H9 (cell line): ENCODE results near the gene SLIT1. TPM values are rescaled to one million over a fixed set of nuclear protein-coding genes. Genes with fewer than 3 reads are reported as not detected.
A peak's percentile ranks its signal among the peaks of the same experiment; 100 is the strongest.

Experiments
- DNase-seq: peaks from one replicate; pipeline ENCODE4 v3.0.0-alpha.2; 2017
- H2AFZ ChIP-seq: one replicate; pipeline ENCODE4 v1.6.1; 2013; ENCODE audit warnings: mild to moderate bottlenecking, low read length, control low read depth, moderate library complexity
- H2AK5ac ChIP-seq: 2 replicates; pipeline ENCODE4 v1.6.1; 2013; ENCODE audit warnings: low read length, control low read depth, mixed read lengths; ENCODE audit not compliant: insufficient read length
- H2BK120ac ChIP-seq: one replicate; pipeline ENCODE4 v1.6.1; 2013; ENCODE audit warnings: low read depth, mild to moderate bottlenecking, low read length, control low read depth, inconsistent platforms; ENCODE audit not compliant: poor library complexity, severe bottlenecking
- H2BK12ac ChIP-seq: 2 replicates; pipeline ENCODE4 v1.6.1; 2013; ENCODE audit warnings: low read length, control low read depth, mixed read lengths, low read depth; ENCODE audit not compliant: insufficient read length
- H2BK15ac ChIP-seq: 2 replicates; pipeline ENCODE4 v1.6.1; 2013; ENCODE audit warnings: low read depth, low read length, control low read depth
- H2BK20ac ChIP-seq: one replicate; pipeline ENCODE4 v1.6.1; 2013; ENCODE audit warnings: low read depth, mild to moderate bottlenecking, low read length, control low read depth, inconsistent platforms; ENCODE audit not compliant: poor library complexity, severe bottlenecking
- H2BK5ac ChIP-seq: 2 replicates; pipeline ENCODE4 v1.6.1; 2013; ENCODE audit warnings: low read length, control low read depth, mixed read lengths; ENCODE audit not compliant: insufficient read length
- H3K14ac ChIP-seq: 2 replicates; pipeline ENCODE4 v1.6.1; 2013; ENCODE audit warnings: low read length, control low read depth; ENCODE audit not compliant: insufficient read depth
- H3K18ac ChIP-seq: 2 replicates; pipeline ENCODE4 v1.6.1; 2013; ENCODE audit warnings: low read depth, mild to moderate bottlenecking, mixed read lengths, low read length, control low read depth; ENCODE audit not compliant: insufficient read length
- H3K23ac ChIP-seq: 2 replicates; pipeline ENCODE4 v1.6.1; 2013; ENCODE audit warnings: low read length, control low read depth, mixed read lengths, low read depth; ENCODE audit not compliant: insufficient read length
- H3K23me2 ChIP-seq: 2 replicates; pipeline ENCODE4 v1.6.1; 2013; ENCODE audit warnings: low read depth, mild to moderate bottlenecking, mixed read lengths, low read length, control low read depth; ENCODE audit not compliant: insufficient read length, poor library complexity, severe bottlenecking
- H3K27ac ChIP-seq: 2 replicates; pipeline ENCODE4 v1.5.1; 2013; ENCODE audit warnings: low read length, control low read depth, mixed read lengths, low read depth; ENCODE audit not compliant: insufficient read length
- H3K27me3 ChIP-seq: 2 replicates; pipeline ENCODE4 v1.6.1; 2013; ENCODE audit warnings: low read length, control low read depth, inconsistent platforms; ENCODE audit not compliant: insufficient read depth
- H3K4ac ChIP-seq: 2 replicates; pipeline ENCODE4 v1.6.1; 2013; ENCODE audit warnings: low read depth, mild to moderate bottlenecking, control low read depth, inconsistent platforms, low read length, moderate library complexity
- H3K4me1 ChIP-seq: 2 replicates; pipeline ENCODE4 v1.6.1; 2013; ENCODE audit warnings: low read length, control low read depth, inconsistent platforms; ENCODE audit not compliant: insufficient read depth
- H3K4me2 ChIP-seq: 2 replicates; pipeline ENCODE4 v1.6.1; 2013; ENCODE audit warnings: low read length, control low read depth, mixed read lengths; ENCODE audit not compliant: insufficient read length, insufficient read depth
- H3K56ac ChIP-seq: 2 replicates; pipeline ENCODE4 v1.6.1; 2013; ENCODE audit warnings: low read depth, mild to moderate bottlenecking, mixed read lengths, low read length, control low read depth; ENCODE audit not compliant: insufficient read length
- H3K79me1 ChIP-seq: 2 replicates; pipeline ENCODE4 v1.6.1; 2013; ENCODE audit warnings: low read depth, mild to moderate bottlenecking, moderate library complexity, low read length, control low read depth, inconsistent platforms; ENCODE audit not compliant: insufficient read depth, poor library complexity, severe bottlenecking
- H3K79me2 ChIP-seq: 2 replicates; pipeline ENCODE4 v1.6.1; 2013; ENCODE audit warnings: low read length, control low read depth, inconsistent platforms; ENCODE audit not compliant: insufficient read depth
- H3K9ac ChIP-seq: 2 replicates; pipeline ENCODE4 v1.6.1; 2013; ENCODE audit warnings: low read length, control low read depth, mixed read lengths; ENCODE audit not compliant: insufficient read length; ENCODE audit errors: extremely low read depth
- H3K9me3 ChIP-seq: one replicate; pipeline ENCODE4 v1.6.1; 2013; ENCODE audit warnings: low read depth, low read length, inconsistent platforms; ENCODE audit not compliant: control insufficient read depth
- H3T11ph ChIP-seq: one replicate; pipeline ENCODE4 v1.6.1; 2013; ENCODE audit warnings: mild to moderate bottlenecking, low read length, control low read depth, inconsistent platforms
- H4K20me1 ChIP-seq: one replicate; pipeline ENCODE4 v1.6.1; 2013; ENCODE audit not compliant: control insufficient read depth, insufficient read length, insufficient read depth
- H4K5ac ChIP-seq: 2 replicates; pipeline ENCODE4 v1.6.1; 2013; ENCODE audit warnings: low read depth, mild to moderate bottlenecking, mixed read lengths, low read length, control low read depth; ENCODE audit not compliant: insufficient read length
- H4K8ac ChIP-seq: replicated peaks from 2 replicates; pipeline ENCODE4 v1.6.1; 2013; ENCODE audit warnings: low read length, control low read depth, mixed read lengths, low read depth; ENCODE audit not compliant: insufficient read length
- H4K91ac ChIP-seq: 2 replicates; pipeline ENCODE4 v1.6.1; 2013; ENCODE audit warnings: low read depth, mild to moderate bottlenecking, moderate library complexity, mixed read lengths, low read length, control low read depth; ENCODE audit not compliant: insufficient read length
- H3K27ac Mint-ChIP-seq, 3 experiments: 2 replicates in 2 of 3; 3 replicates in 1 of 3; pipeline ENCODE4 v1.8.0; 2020 to 2021; ENCODE audit warnings: mixed read lengths in 3 of 3, mild to moderate bottlenecking in 1 of 3, moderate library complexity in 1 of 3
- H3K27me3 Mint-ChIP-seq: 2 replicates; pipeline ENCODE4 v1.8.0; 2021; ENCODE audit warnings: low read depth, mild to moderate bottlenecking, moderate library complexity, mixed read lengths
- H3K36me3 Mint-ChIP-seq, 3 experiments: 2 replicates in 2 of 3; 3 replicates in 1 of 3; pipeline ENCODE4 v1.8.0; 2020 to 2021; ENCODE audit warnings: low read depth in 3 of 3, mixed read lengths in 3 of 3; ENCODE audit not compliant: insufficient read depth in 1 of 3
- H3K4me1 Mint-ChIP-seq, 2 experiments: 2 replicates each; pipeline ENCODE4 v1.8.0; 2020; ENCODE audit warnings: mixed read lengths in 2 of 2
- H3K4me3 Mint-ChIP-seq, 2 experiments: 2 replicates in 1 of 2; 3 replicates in 1 of 2; pipeline ENCODE4 v1.8.0; 2020 to 2021; ENCODE audit warnings: mild to moderate bottlenecking in 2 of 2, mixed read lengths in 2 of 2, moderate library complexity in 1 of 2
- H3K9me3 Mint-ChIP-seq, 2 experiments: 2 replicates in 1 of 2; 3 replicates in 1 of 2; pipeline ENCODE4 v1.8.0; 2020; ENCODE audit warnings: mild to moderate bottlenecking in 2 of 2, mixed read lengths in 2 of 2, moderate library complexity in 1 of 2
- WGBS: extraction: QIAGEN DNeasy Blood & Tissue Kit; methylation state at CpG from one replicate; pipeline ENCODE4 v1.1.7; 2013; ENCODE audit warnings: missing lambda C conversion rate, low lambda C conversion rate, mixed read lengths; ENCODE audit not compliant: insufficient read length; ENCODE audit errors: extremely low coverage; 5-methylcytosine and 5-hydroxymethylcytosine counted together
- total RNA-seq: library from RNA; stranded (reverse); gene quantifications from 2 replicates; pipeline ENCODE4 v1.2.1, GENCODE V29; 2021
- TF ChIP-seq, protein P1 (sequence below): fragments of 200-600 bp; sonication (generic); conservative IDR thresholded peaks from 3 replicates; pipeline ENCODE4 v1.8.0; 2021; ENCODE audit warnings: antibody characterized with exemption, mild to moderate bottlenecking

SLIT1 gene
- total RNA-seq, 1 experiment from 2014 or later, result 0.57 TPM

DNA sequence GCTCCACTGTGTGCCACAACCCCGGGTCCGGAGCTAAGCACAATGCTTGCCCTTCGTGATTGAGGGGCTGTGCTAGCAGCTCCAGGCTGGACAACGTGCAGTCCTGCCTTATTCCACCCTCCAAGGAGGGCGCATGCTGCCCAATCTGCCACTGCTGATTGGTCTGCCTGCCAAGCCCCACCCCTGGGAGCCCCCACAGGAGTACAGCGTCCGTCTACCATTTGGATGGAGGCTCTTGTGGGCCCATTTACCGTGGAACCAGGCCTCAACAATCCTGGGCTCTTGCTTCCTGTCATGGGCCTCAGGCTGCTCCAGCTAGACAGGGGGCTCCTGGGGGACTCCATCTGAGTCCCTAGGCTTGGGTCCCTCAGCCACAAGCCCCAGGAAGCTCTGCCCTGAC, 173.3 kb downstream of the SLIT1 start:
- H3K27me3 Mint-ChIP-seq, result no peaks in the 10 kb centered on the region
- H2BK5ac ChIP-seq, result no peak overlapping the region
- H4K20me1 ChIP-seq, result no peaks in the 10 kb centered on the region
- H4K91ac ChIP-seq, result no peak overlapping the region
- no peak overlapping the region for H3K4me2 ChIP-seq
- no peak overlapping the region for H3K27ac ChIP-seq
- no peak overlapping the region for H2BK20ac ChIP-seq
- H3K79me1 ChIP-seq, result no peaks in the 10 kb centered on the region
- DNase-seq, result peak; percentile 26
- no peaks in the 10 kb centered on the region for H3K23me2 ChIP-seq
- TF ChIP-seq, protein P1, sequence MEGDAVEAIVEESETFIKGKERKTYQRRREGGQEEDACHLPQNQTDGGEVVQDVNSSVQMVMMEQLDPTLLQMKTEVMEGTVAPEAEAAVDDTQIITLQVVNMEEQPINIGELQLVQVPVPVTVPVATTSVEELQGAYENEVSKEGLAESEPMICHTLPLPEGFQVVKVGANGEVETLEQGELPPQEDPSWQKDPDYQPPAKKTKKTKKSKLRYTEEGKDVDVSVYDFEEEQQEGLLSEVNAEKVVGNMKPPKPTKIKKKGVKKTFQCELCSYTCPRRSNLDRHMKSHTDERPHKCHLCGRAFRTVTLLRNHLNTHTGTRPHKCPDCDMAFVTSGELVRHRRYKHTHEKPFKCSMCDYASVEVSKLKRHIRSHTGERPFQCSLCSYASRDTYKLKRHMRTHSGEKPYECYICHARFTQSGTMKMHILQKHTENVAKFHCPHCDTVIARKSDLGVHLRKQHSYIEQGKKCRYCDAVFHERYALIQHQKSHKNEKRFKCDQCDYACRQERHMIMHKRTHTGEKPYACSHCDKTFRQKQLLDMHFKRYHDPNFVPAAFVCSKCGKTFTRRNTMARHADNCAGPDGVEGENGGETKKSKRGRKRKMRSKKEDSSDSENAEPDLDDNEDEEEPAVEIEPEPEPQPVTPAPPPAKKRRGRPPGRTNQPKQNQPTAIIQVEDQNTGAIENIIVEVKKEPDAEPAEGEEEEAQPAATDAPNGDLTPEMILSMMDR, result no peak
- no peak overlapping the region for H3K4ac ChIP-seq
- H3K27me3 ChIP-seq, result no peaks in the 10 kb centered on the region
- no peak overlapping the region for H2AK5ac ChIP-seq
- H3K4me3 Mint-ChIP-seq, result no peak overlapping the region
- no peak overlapping the region for H3K27ac Mint-ChIP-seq
- no peak overlapping the region for H4K5ac ChIP-seq
- H2AFZ ChIP-seq, result no peak overlapping the region
- H3K9me3 ChIP-seq, result no peaks in the 10 kb centered on the region
- no peak overlapping the region for H3T11ph ChIP-seq
- no peak overlapping the region for H3K9ac ChIP-seq
- H4K8ac ChIP-seq, result no peak overlapping the region
- no CpG with 5 or more reads among the region's 8 CpGs for WGBS
- H3K14ac ChIP-seq, result no peak overlapping the region
- H2BK12ac ChIP-seq, result no peak overlapping the region
- H3K9me3 Mint-ChIP-seq, result peaks cover 5 to 6% of the 10 kb centered on the region in 2 experiments
- H3K79me2 ChIP-seq, result no peaks in the 10 kb centered on the region
- no peak overlapping the region for H2BK120ac ChIP-seq
- peaks cover 0 to 5% (median 4%) of the 10 kb centered on the region in 3 experiments; a peak in 6 of 7 replicates for H3K36me3 Mint-ChIP-seq
- no peaks in the 10 kb centered on the region for H3K4me1 ChIP-seq
- no peak overlapping the region for H2BK15ac ChIP-seq
- H3K23ac ChIP-seq, result no peak overlapping the region
- H3K18ac ChIP-seq, result no peak overlapping the region
- H3K56ac ChIP-seq, result no peak overlapping the region
- H3K4me1 Mint-ChIP-seq, result peaks cover 0 to 6% of the 10 kb centered on the region in 2 experiments; a peak in 1 of 4 replicates
